Stomach (tissue), 4 donors: Measurements from ENCODE around the gene CWC22.

Experiments
- EP300 ChIP-seq: sonication (generic); formaldehyde crosslinking; IDR thresholded peaks from one replicate; pipeline ENCODE4 v1.6.1; 2017; ENCODE audit warnings: antibody characterized with exemption
- POLR2A ChIP-seq, 4 donors: fragments of 450-650 bp; IDR thresholded peaks; one replicate each; pipeline ENCODE4 v1.6.1; 2016; ENCODE audit warnings: antibody characterized with exemption in 4 of 4, control low read depth in 2 of 4, mild to moderate bottlenecking in 1 of 4, moderate library complexity in 1 of 4
- POLR2AphosphoS5 ChIP-seq, 3 donors: sonication (generic); formaldehyde crosslinking; IDR thresholded peaks; one replicate each; pipeline ENCODE4 v1.6.1; 2016; ENCODE audit warnings: antibody characterized with exemption in 3 of 3
- TF ChIP-seq, protein P1 (sequence below), 7 experiments: fragments of 450-650 bp in 4 of 7; fragments of 200-600 bp in 3 of 7; sonication (generic) in 3 of 7; IDR thresholded peaks; one replicate each; pipeline ENCODE4 v1.5.1; 2016 to 2019; ENCODE audit warnings: antibody characterized with exemption in 7 of 7, control low read depth in 2 of 7, mild to moderate bottlenecking in 1 of 7

- TF ChIP-seq POLR2AphosphoS5 (IDR thresholded peaks at IDR 0.05) (no peak), EP300 (no peak), POLR2A (IDR thresholded peaks at IDR 0.05) (no peak)
- TF ChIP-seq, protein P1, sequence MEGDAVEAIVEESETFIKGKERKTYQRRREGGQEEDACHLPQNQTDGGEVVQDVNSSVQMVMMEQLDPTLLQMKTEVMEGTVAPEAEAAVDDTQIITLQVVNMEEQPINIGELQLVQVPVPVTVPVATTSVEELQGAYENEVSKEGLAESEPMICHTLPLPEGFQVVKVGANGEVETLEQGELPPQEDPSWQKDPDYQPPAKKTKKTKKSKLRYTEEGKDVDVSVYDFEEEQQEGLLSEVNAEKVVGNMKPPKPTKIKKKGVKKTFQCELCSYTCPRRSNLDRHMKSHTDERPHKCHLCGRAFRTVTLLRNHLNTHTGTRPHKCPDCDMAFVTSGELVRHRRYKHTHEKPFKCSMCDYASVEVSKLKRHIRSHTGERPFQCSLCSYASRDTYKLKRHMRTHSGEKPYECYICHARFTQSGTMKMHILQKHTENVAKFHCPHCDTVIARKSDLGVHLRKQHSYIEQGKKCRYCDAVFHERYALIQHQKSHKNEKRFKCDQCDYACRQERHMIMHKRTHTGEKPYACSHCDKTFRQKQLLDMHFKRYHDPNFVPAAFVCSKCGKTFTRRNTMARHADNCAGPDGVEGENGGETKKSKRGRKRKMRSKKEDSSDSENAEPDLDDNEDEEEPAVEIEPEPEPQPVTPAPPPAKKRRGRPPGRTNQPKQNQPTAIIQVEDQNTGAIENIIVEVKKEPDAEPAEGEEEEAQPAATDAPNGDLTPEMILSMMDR (IDR thresholded peaks at IDR 0.05), result no peak
Observed at GRCh38 chr2:180046776-180047175, 39.7 kb upstream of the CWC22 start.
